Left kidney (tissue), 2 donors: ENCODE measurements around the gene ZFYVE28. TPM values are rescaled to one million over a fixed set of nuclear protein-coding genes. Genes with fewer than 3 reads are reported as not detected.

Experiments
- DNase-seq: peaks from one replicate; pipeline ENCODE4 v3.0.0-alpha.2; 2013
- polyA plus RNA-seq: library from polyadenylated mRNA; unstranded; fragments of 120-200 nt; gene quantifications from one replicate; pipeline ENCODE4 v1.2.1, GENCODE V29; 2013; ENCODE audit not compliant: insufficient read length

The ZFYVE28 gene
- polyA plus RNA-seq, 1 donor = 2.7 TPM

GRCh38 chr4:2353222-2354107, 65.0 kb downstream of the ZFYVE28 start:
- no peak for DNase-seq

GRCh38 chr4:2352729-2353221, 65.7 kb downstream of the ZFYVE28 start:
- DNase-seq = no peak

- DNase-seq = no peak
Measured at GRCh38 chr4:2352171-2352570, 66.3 kb downstream of the ZFYVE28 start.

- DNase-seq = no peak
Measured at GRCh38 chr4:2350982-2351381, 67.5 kb downstream of the ZFYVE28 start.

- no peak for DNase-seq
Measured at GRCh38 chr4:2348786-2349185, 69.7 kb downstream of the ZFYVE28 start.

- DNase-seq = no peak
Measured at GRCh38 chr4:2347190-2347589, 71.3 kb downstream of the ZFYVE28 start.

GRCh38 chr4:2343476-2343875, 75.0 kb downstream of the ZFYVE28 start:
- DNase-seq = no peak

GRCh38 chr4:2341911-2342652, 76.4 kb downstream of the ZFYVE28 start:
- DNase-seq = no peak

GRCh38 chr4:2341261-2341841, 77.1 kb downstream of the ZFYVE28 start:
- no peak for DNase-seq

- no peak for DNase-seq
Measured at GRCh38 chr4:2340272-2341061, 78.0 kb downstream of the ZFYVE28 start.

GRCh38 chr4:2339458-2340271, 78.8 kb downstream of the ZFYVE28 start:
- no peak for DNase-seq

GRCh38 chr4:2338754-2339457, 79.5 kb downstream of the ZFYVE28 start:
- DNase-seq = no peak

- no peak for DNase-seq
Measured at GRCh38 chr4:2337896-2338295, 80.5 kb downstream of the ZFYVE28 start.

- DNase-seq = no peak
Measured at GRCh38 chr4:2337131-2337723, 81.2 kb downstream of the ZFYVE28 start.

GRCh38 chr4:2336659-2337058, 81.8 kb downstream of the ZFYVE28 start:
- no peak for DNase-seq

GRCh38 chr4:2335729-2336101, 82.7 kb downstream of the ZFYVE28 start:
- DNase-seq = no peak

GRCh38 chr4:2334826-2335728, 83.4 kb downstream of the ZFYVE28 start:
- no peak for DNase-seq

GRCh38 chr4:2333916-2334644, 84.4 kb downstream of the ZFYVE28 start:
- DNase-seq = no peak
